Tibial nerve (tissue), 4 donors: ENCODE data around the gene CTTNBP2NL.

Experiments
- EP300 ChIP-seq, 2 donors: sonication (generic); formaldehyde crosslinking; IDR thresholded peaks; one replicate each; pipeline ENCODE4 v1.6.1; 2017; ENCODE audit warnings: antibody characterized with exemption in 2 of 2, mild to moderate bottlenecking in 1 of 2
- TF ChIP-seq, protein P1 (sequence below), 5 experiments: fragments of 200-600 bp in 3 of 5; fragments of 450-650 bp in 2 of 5; sonication (generic) in 3 of 5; IDR thresholded peaks; one replicate each; pipeline ENCODE4 v1.5.1; 2016 to 2019; ENCODE audit warnings: antibody characterized with exemption in 5 of 5, mild to moderate bottlenecking in 3 of 5, moderate library complexity in 2 of 5

DNA sequence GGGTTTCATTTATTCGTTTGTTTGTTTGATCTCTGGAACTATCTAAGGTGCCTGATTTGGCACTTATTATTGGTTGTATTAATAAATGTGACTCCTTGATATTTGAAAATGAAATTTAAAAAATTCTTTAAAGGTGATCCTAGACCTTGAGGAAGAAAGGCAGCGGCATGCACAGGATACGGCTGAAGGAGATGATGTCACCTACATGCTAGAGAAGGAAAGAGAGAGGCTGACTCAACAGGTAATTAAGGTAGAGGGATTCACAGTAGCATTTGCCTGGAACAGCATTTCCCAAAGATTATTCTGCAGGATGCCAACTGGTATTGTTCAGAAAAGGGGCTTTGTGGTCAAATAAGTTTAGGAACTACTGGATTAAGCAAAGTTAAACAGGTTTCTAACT is 58.3 kb downstream of the CTTNBP2NL start:
- TF ChIP-seq, protein P1, sequence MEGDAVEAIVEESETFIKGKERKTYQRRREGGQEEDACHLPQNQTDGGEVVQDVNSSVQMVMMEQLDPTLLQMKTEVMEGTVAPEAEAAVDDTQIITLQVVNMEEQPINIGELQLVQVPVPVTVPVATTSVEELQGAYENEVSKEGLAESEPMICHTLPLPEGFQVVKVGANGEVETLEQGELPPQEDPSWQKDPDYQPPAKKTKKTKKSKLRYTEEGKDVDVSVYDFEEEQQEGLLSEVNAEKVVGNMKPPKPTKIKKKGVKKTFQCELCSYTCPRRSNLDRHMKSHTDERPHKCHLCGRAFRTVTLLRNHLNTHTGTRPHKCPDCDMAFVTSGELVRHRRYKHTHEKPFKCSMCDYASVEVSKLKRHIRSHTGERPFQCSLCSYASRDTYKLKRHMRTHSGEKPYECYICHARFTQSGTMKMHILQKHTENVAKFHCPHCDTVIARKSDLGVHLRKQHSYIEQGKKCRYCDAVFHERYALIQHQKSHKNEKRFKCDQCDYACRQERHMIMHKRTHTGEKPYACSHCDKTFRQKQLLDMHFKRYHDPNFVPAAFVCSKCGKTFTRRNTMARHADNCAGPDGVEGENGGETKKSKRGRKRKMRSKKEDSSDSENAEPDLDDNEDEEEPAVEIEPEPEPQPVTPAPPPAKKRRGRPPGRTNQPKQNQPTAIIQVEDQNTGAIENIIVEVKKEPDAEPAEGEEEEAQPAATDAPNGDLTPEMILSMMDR (IDR thresholded peaks at IDR 0.05), result no peak
- no peak for TF ChIP-seq EP300 (IDR thresholded peaks at IDR 0.05)
